H9 (cell line): Measurements from ENCODE around the gene DHFR2. TPM values are rescaled to one million over a fixed set of nuclear protein-coding genes. Genes with fewer than 3 reads are reported as not detected.

Experiments
- DNase-seq: peaks from one replicate; pipeline ENCODE4 v3.0.0-alpha.2; 2017
- H2AFZ ChIP-seq: one replicate; pipeline ENCODE4 v1.6.1; 2013; ENCODE audit warnings: mild to moderate bottlenecking, low read length, control low read depth, moderate library complexity
- H2AK5ac ChIP-seq: 2 replicates; pipeline ENCODE4 v1.6.1; 2013; ENCODE audit warnings: low read length, control low read depth, mixed read lengths; ENCODE audit not compliant: insufficient read length
- H2BK120ac ChIP-seq: one replicate; pipeline ENCODE4 v1.6.1; 2013; ENCODE audit warnings: low read depth, mild to moderate bottlenecking, low read length, control low read depth, inconsistent platforms; ENCODE audit not compliant: poor library complexity, severe bottlenecking
- H2BK12ac ChIP-seq: 2 replicates; pipeline ENCODE4 v1.6.1; 2013; ENCODE audit warnings: low read length, control low read depth, mixed read lengths, low read depth; ENCODE audit not compliant: insufficient read length
- H2BK15ac ChIP-seq: 2 replicates; pipeline ENCODE4 v1.6.1; 2013; ENCODE audit warnings: low read depth, low read length, control low read depth
- H2BK20ac ChIP-seq: one replicate; pipeline ENCODE4 v1.6.1; 2013; ENCODE audit warnings: low read depth, mild to moderate bottlenecking, low read length, control low read depth, inconsistent platforms; ENCODE audit not compliant: poor library complexity, severe bottlenecking
- H2BK5ac ChIP-seq: 2 replicates; pipeline ENCODE4 v1.6.1; 2013; ENCODE audit warnings: low read length, control low read depth, mixed read lengths; ENCODE audit not compliant: insufficient read length
- H3K14ac ChIP-seq: 2 replicates; pipeline ENCODE4 v1.6.1; 2013; ENCODE audit warnings: low read length, control low read depth; ENCODE audit not compliant: insufficient read depth
- H3K18ac ChIP-seq: 2 replicates; pipeline ENCODE4 v1.6.1; 2013; ENCODE audit warnings: low read depth, mild to moderate bottlenecking, mixed read lengths, low read length, control low read depth; ENCODE audit not compliant: insufficient read length
- H3K23ac ChIP-seq: 2 replicates; pipeline ENCODE4 v1.6.1; 2013; ENCODE audit warnings: low read length, control low read depth, mixed read lengths, low read depth; ENCODE audit not compliant: insufficient read length
- H3K23me2 ChIP-seq: 2 replicates; pipeline ENCODE4 v1.6.1; 2013; ENCODE audit warnings: low read depth, mild to moderate bottlenecking, mixed read lengths, low read length, control low read depth; ENCODE audit not compliant: insufficient read length, poor library complexity, severe bottlenecking
- H3K27ac ChIP-seq: 2 replicates; pipeline ENCODE4 v1.5.1; 2013; ENCODE audit warnings: low read length, control low read depth, mixed read lengths, low read depth; ENCODE audit not compliant: insufficient read length
- H3K27me3 ChIP-seq: 2 replicates; pipeline ENCODE4 v1.6.1; 2013; ENCODE audit warnings: low read length, control low read depth, inconsistent platforms; ENCODE audit not compliant: insufficient read depth
- H3K4ac ChIP-seq: 2 replicates; pipeline ENCODE4 v1.6.1; 2013; ENCODE audit warnings: low read depth, mild to moderate bottlenecking, control low read depth, inconsistent platforms, low read length, moderate library complexity
- H3K4me1 ChIP-seq: 2 replicates; pipeline ENCODE4 v1.6.1; 2013; ENCODE audit warnings: low read length, control low read depth, inconsistent platforms; ENCODE audit not compliant: insufficient read depth
- H3K4me2 ChIP-seq: 2 replicates; pipeline ENCODE4 v1.6.1; 2013; ENCODE audit warnings: low read length, control low read depth, mixed read lengths; ENCODE audit not compliant: insufficient read length, insufficient read depth
- H3K56ac ChIP-seq: 2 replicates; pipeline ENCODE4 v1.6.1; 2013; ENCODE audit warnings: low read depth, mild to moderate bottlenecking, mixed read lengths, low read length, control low read depth; ENCODE audit not compliant: insufficient read length
- H3K79me1 ChIP-seq: 2 replicates; pipeline ENCODE4 v1.6.1; 2013; ENCODE audit warnings: low read depth, mild to moderate bottlenecking, moderate library complexity, low read length, control low read depth, inconsistent platforms; ENCODE audit not compliant: insufficient read depth, poor library complexity, severe bottlenecking
- H3K79me2 ChIP-seq: 2 replicates; pipeline ENCODE4 v1.6.1; 2013; ENCODE audit warnings: low read length, control low read depth, inconsistent platforms; ENCODE audit not compliant: insufficient read depth
- H3K9ac ChIP-seq: 2 replicates; pipeline ENCODE4 v1.6.1; 2013; ENCODE audit warnings: low read length, control low read depth, mixed read lengths; ENCODE audit not compliant: insufficient read length; ENCODE audit errors: extremely low read depth
- H3K9me3 ChIP-seq: one replicate; pipeline ENCODE4 v1.6.1; 2013; ENCODE audit warnings: low read depth, low read length, inconsistent platforms; ENCODE audit not compliant: control insufficient read depth
- H3T11ph ChIP-seq: one replicate; pipeline ENCODE4 v1.6.1; 2013; ENCODE audit warnings: mild to moderate bottlenecking, low read length, control low read depth, inconsistent platforms
- H4K20me1 ChIP-seq: one replicate; pipeline ENCODE4 v1.6.1; 2013; ENCODE audit not compliant: control insufficient read depth, insufficient read length, insufficient read depth
- H4K5ac ChIP-seq: 2 replicates; pipeline ENCODE4 v1.6.1; 2013; ENCODE audit warnings: low read depth, mild to moderate bottlenecking, mixed read lengths, low read length, control low read depth; ENCODE audit not compliant: insufficient read length
- H4K8ac ChIP-seq: replicated peaks from 2 replicates; pipeline ENCODE4 v1.6.1; 2013; ENCODE audit warnings: low read length, control low read depth, mixed read lengths, low read depth; ENCODE audit not compliant: insufficient read length
- H4K91ac ChIP-seq: 2 replicates; pipeline ENCODE4 v1.6.1; 2013; ENCODE audit warnings: low read depth, mild to moderate bottlenecking, moderate library complexity, mixed read lengths, low read length, control low read depth; ENCODE audit not compliant: insufficient read length
- H3K27ac Mint-ChIP-seq, 3 experiments: 2 replicates in 2 of 3; 3 replicates in 1 of 3; pipeline ENCODE4 v1.8.0; 2020 to 2021; ENCODE audit warnings: mixed read lengths in 3 of 3, mild to moderate bottlenecking in 1 of 3, moderate library complexity in 1 of 3
- H3K27me3 Mint-ChIP-seq: 2 replicates; pipeline ENCODE4 v1.8.0; 2021; ENCODE audit warnings: low read depth, mild to moderate bottlenecking, moderate library complexity, mixed read lengths
- H3K36me3 Mint-ChIP-seq, 3 experiments: 2 replicates in 2 of 3; 3 replicates in 1 of 3; pipeline ENCODE4 v1.8.0; 2020 to 2021; ENCODE audit warnings: low read depth in 3 of 3, mixed read lengths in 3 of 3; ENCODE audit not compliant: insufficient read depth in 1 of 3
- H3K4me1 Mint-ChIP-seq, 2 experiments: 2 replicates each; pipeline ENCODE4 v1.8.0; 2020; ENCODE audit warnings: mixed read lengths in 2 of 2
- H3K4me3 Mint-ChIP-seq, 2 experiments: 2 replicates in 1 of 2; 3 replicates in 1 of 2; pipeline ENCODE4 v1.8.0; 2020 to 2021; ENCODE audit warnings: mild to moderate bottlenecking in 2 of 2, mixed read lengths in 2 of 2, moderate library complexity in 1 of 2
- H3K9me3 Mint-ChIP-seq, 2 experiments: 2 replicates in 1 of 2; 3 replicates in 1 of 2; pipeline ENCODE4 v1.8.0; 2020; ENCODE audit warnings: mild to moderate bottlenecking in 2 of 2, mixed read lengths in 2 of 2, moderate library complexity in 1 of 2
- WGBS: extraction: QIAGEN DNeasy Blood & Tissue Kit; methylation state at CpG from one replicate; pipeline ENCODE4 v1.1.7; 2013; ENCODE audit warnings: missing lambda C conversion rate, low lambda C conversion rate, mixed read lengths; ENCODE audit not compliant: insufficient read length; ENCODE audit errors: extremely low coverage; 5-methylcytosine and 5-hydroxymethylcytosine counted together
- total RNA-seq: library from RNA; stranded (reverse); gene quantifications from 2 replicates; pipeline ENCODE4 v1.2.1, GENCODE V29; 2021
- TF ChIP-seq, protein P1 (sequence below): fragments of 200-600 bp; sonication (generic); conservative IDR thresholded peaks from 3 replicates; pipeline ENCODE4 v1.8.0; 2021; ENCODE audit warnings: antibody characterized with exemption, mild to moderate bottlenecking

DHFR2 gene
- total RNA-seq, 1 experiment from 2014 or later: 1.6 TPM

DNA sequence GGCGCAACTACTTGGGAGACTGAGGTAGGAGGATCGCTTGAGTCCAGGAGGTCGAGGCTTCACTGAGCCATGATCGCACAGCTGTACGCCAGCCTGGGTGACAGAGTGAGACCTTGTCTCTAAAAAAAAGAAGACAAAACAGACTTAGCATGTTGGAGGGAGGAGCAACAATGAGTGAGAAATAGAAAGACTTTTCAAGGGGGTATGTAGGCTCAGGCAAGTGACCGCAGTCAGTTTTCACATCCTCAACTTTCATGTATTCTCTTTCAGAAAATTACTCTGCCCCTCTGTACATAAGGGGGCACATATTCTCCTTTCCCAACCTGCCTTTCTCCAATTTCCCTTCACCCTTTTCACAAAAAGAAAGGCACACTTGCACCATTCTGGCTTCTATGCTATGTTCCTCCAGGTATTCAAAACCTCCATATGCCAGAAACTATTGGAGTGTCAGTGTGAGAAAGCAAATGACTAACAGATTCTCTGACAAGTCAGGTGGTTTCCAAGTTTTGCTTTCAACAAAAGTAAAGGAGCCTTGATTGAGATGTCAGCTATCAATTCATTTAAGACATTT lies 7.7 kb upstream of the DHFR2 start:
- no peak overlapping the region for H3K4ac ChIP-seq
- no peaks in the 10 kb centered on the region for H3K23me2 ChIP-seq
- no peak overlapping the region for H3K56ac ChIP-seq
- H3K14ac ChIP-seq: no peak overlapping the region
- no peaks in the 10 kb centered on the region for H3K9me3 ChIP-seq
- H4K5ac ChIP-seq: no peak overlapping the region
- no peak overlapping the region for H2AFZ ChIP-seq
- H3K79me1 ChIP-seq: no peaks in the 10 kb centered on the region
- WGBS: no CpG with 5 or more reads among the region's 6 CpGs
- H2BK120ac ChIP-seq: no peak overlapping the region
- H3K27me3 ChIP-seq: no peaks in the 10 kb centered on the region
- DNase-seq: no peak
- no peak overlapping the region for H2AK5ac ChIP-seq
- Mint-ChIP-seq H3K4me1 (0 out of 4 replicates have a peak, but pooled peaks cover 0 to 2% of the 10 kb centered on the region in 2 experiments), H3K27ac (no peak overlapping the region), H3K36me3 (peaks cover 13 to 21% (median 16%) of the 10 kb centered on the region in 3 experiments), H3K4me3 (no peak overlapping the region), H3K27me3 (no peaks in the 10 kb centered on the region), H3K9me3 (peaks cover 0 to 4% of the 10 kb centered on the region in 2 experiments; a peak in 1 of 5 replicates)
- no peak overlapping the region for H2BK12ac ChIP-seq
- H3T11ph ChIP-seq: no peak overlapping the region
- no peak overlapping the region for H3K4me2 ChIP-seq
- no peak overlapping the region for H2BK5ac ChIP-seq
- TF ChIP-seq, protein P1, sequence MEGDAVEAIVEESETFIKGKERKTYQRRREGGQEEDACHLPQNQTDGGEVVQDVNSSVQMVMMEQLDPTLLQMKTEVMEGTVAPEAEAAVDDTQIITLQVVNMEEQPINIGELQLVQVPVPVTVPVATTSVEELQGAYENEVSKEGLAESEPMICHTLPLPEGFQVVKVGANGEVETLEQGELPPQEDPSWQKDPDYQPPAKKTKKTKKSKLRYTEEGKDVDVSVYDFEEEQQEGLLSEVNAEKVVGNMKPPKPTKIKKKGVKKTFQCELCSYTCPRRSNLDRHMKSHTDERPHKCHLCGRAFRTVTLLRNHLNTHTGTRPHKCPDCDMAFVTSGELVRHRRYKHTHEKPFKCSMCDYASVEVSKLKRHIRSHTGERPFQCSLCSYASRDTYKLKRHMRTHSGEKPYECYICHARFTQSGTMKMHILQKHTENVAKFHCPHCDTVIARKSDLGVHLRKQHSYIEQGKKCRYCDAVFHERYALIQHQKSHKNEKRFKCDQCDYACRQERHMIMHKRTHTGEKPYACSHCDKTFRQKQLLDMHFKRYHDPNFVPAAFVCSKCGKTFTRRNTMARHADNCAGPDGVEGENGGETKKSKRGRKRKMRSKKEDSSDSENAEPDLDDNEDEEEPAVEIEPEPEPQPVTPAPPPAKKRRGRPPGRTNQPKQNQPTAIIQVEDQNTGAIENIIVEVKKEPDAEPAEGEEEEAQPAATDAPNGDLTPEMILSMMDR: no peak
- H4K20me1 ChIP-seq: no peaks in the 10 kb centered on the region
- no peak overlapping the region for H4K8ac ChIP-seq
- H3K9ac ChIP-seq: no peak overlapping the region
- no peak overlapping the region for H4K91ac ChIP-seq
- H3K4me1 ChIP-seq: no peaks in the 10 kb centered on the region
- H3K79me2 ChIP-seq: no peaks in the 10 kb centered on the region
- no peak overlapping the region for H3K27ac ChIP-seq
- no peak overlapping the region for H2BK20ac ChIP-seq
- H3K18ac ChIP-seq: no peak overlapping the region
- no peak overlapping the region for H3K23ac ChIP-seq
- no peak overlapping the region for H2BK15ac ChIP-seq
